Testis (tissue), 2 donors: ENCODE data around the gene DMD.

ENCODE experiments used
- CTCF ChIP-seq, 3 experiments: fragments of 450-650 bp in 2 of 3; fragments of 200-600 bp in 1 of 3; sonication (generic) in 1 of 3; IDR thresholded peaks; one replicate each; pipeline ENCODE4 v1.5.1; 2016 to 2019; ENCODE audit warnings: antibody characterized with exemption in 3 of 3, mild to moderate bottlenecking in 2 of 3, moderate library complexity in 1 of 3
- POLR2A ChIP-seq: fragments of 450-650 bp; IDR thresholded peaks from one replicate; pipeline ENCODE4 v1.6.1; 2017; ENCODE audit warnings: antibody characterized with exemption, mild to moderate bottlenecking, moderate library complexity

- TF ChIP-seq CTCF (IDR thresholded peaks at IDR 0.05) (no peak), POLR2A (no peak)
Observed at GRCh38 chrX:31546126-31546525, 1665.2 kb downstream of the DMD start.
